Sigmoid colon (tissue), 7 donors: ENCODE measurements around the gene SPOCK2. TPM values are rescaled to one million over a fixed set of nuclear protein-coding genes. Genes with fewer than 3 reads are reported as not detected.

Source experiments
- DNase-seq: peaks from one replicate; pipeline ENCODE4 v3.0.0-alpha.2; 2019
- H3K27ac ChIP-seq, 4 donors: fragments of 200-600 bp; sonication (generic); one replicate each; pipeline ENCODE4 v1.5.1; 2016 to 2019; ENCODE audit warnings: mild to moderate bottlenecking in 1 of 4
- H3K27me3 ChIP-seq, 3 donors: fragments of 200-600 bp; sonication (generic); one replicate each; pipeline ENCODE4 v1.5.1; 2019; ENCODE audit warnings: mild to moderate bottlenecking in 1 of 3
- H3K36me3 ChIP-seq, 4 donors: fragments of 200-600 bp; sonication (generic); one replicate each; pipeline ENCODE4 v1.5.1; 2016 to 2019
- H3K4me1 ChIP-seq, 4 donors: fragments of 200-600 bp; sonication (generic); one replicate each; pipeline ENCODE4 v1.5.1; 2017 to 2019
- H3K4me3 ChIP-seq, 4 donors: fragments of 200-600 bp; sonication (generic); one replicate each; pipeline ENCODE4 v1.5.1; 2017 to 2019; ENCODE audit warnings: mild to moderate bottlenecking in 2 of 4, moderate library complexity in 1 of 4
- H3K9me3 ChIP-seq, 4 donors: fragments of 200-600 bp in 3 of 4; sonication (generic) in 3 of 4; one replicate each; pipeline versions ENCODE4 v1.5.1 to v1.6.1; 2013 to 2019
- CTCF ChIP-seq, 4 experiments: fragments of 450-650 bp in 3 of 4; fragments of 200-600 bp in 1 of 4; IDR thresholded peaks; one replicate each; pipeline ENCODE4 v1.5.1; 2016 to 2019; ENCODE audit warnings: antibody characterized with exemption in 4 of 4, mild to moderate bottlenecking in 3 of 4, moderate library complexity in 2 of 4
- EP300 ChIP-seq, 4 donors: sonication (generic); formaldehyde crosslinking; IDR thresholded peaks; one replicate each; pipeline ENCODE4 v1.6.1; 2017; ENCODE audit warnings: antibody characterized with exemption in 4 of 4
- POLR2A ChIP-seq, 2 donors: fragments of 450-650 bp; IDR thresholded peaks; one replicate each; pipeline ENCODE4 v1.6.1; 2016; ENCODE audit warnings: antibody characterized with exemption in 2 of 2, mild to moderate bottlenecking in 2 of 2, moderate library complexity in 2 of 2
- POLR2AphosphoS5 ChIP-seq, 4 donors: sonication (generic); formaldehyde crosslinking; IDR thresholded peaks; one replicate each; pipeline ENCODE4 v1.6.1; 2017; ENCODE audit warnings: antibody characterized with exemption in 4 of 4
- WGBS, 2 donors: extraction: QIAGEN DNeasy Blood & Tissue Kit; methylation state at CpG; one replicate each; pipeline ENCODE4 v1.1.7; 2013; 5-methylcytosine and 5-hydroxymethylcytosine counted together
- intact Hi-C: fragments of 100-400 bp; cut with DNase I; formaldehyde crosslinking; loops from one replicate; pipeline ENCODE4 v1.15.1; 2023
- polyA plus RNA-seq, 3 donors: library from polyadenylated mRNA; stranded (reverse); fragments of 200-250 nt; gene quantifications; one replicate each; pipeline ENCODE4 v1.2.3, GENCODE V29; 2013
- total RNA-seq, 4 donors: library from RNA; depleted of rRNA; stranded (reverse); fragments of >200 nt; gene quantifications; one replicate each; pipeline ENCODE4 v1.1.0, GENCODE V29; 2016
- donor health status: healthy with polysubstance abuse.
- donor health status: Bipolar disorder and iron deficiency.
- donor health status: healthy.

Gene SPOCK2
- total and polyA plus RNA-seq, 7 donors: 0.60 to 59.5 (median 7.8) TPM

- intact Hi-C loops: no loop called here
- Histone ChIP-seq H3K27me3 (no peaks in the 10 kb centered on the region), H3K9me3 (no peaks in the 10 kb centered on the region), H3K36me3 (no peaks in the 10 kb centered on the region), H3K4me1 (no peaks in the 10 kb centered on the region), H3K27ac (no peak overlapping the region), H3K4me3 (no peak overlapping the region)
- WGBS, 2 donors: 92 to 96% methylated on average over 9 of the region's 9 CpGs
- TF ChIP-seq CTCF (IDR thresholded peaks at IDR 0.05) (no peak), POLR2AphosphoS5 (IDR thresholded peaks at IDR 0.05) (no peak), EP300 (IDR thresholded peaks at IDR 0.05) (no peak), POLR2A (IDR thresholded peaks at IDR 0.05) (no peak)
- DNase-seq: no peak
Observed at GRCh38 chr10:72061930-72062329, 26.4 kb downstream of the SPOCK2 start.

GRCh38 chr10:72061491-72061890 is 26.9 kb downstream of the SPOCK2 start:
- Histone ChIP-seq H3K36me3 (no peaks in the 10 kb centered on the region), H3K4me1 (no peaks in the 10 kb centered on the region), H3K4me3 (no peak overlapping the region), H3K27me3 (no peaks in the 10 kb centered on the region), H3K27ac (no peak overlapping the region), H3K9me3 (no peaks in the 10 kb centered on the region)
- no peak for TF ChIP-seq CTCF (IDR thresholded peaks at IDR 0.05)
- TF ChIP-seq POLR2AphosphoS5 (IDR thresholded peaks at IDR 0.05): no peak
- WGBS, 2 donors: 88 to 89% methylated on average over 5 of the region's 5 CpGs
- no peak for DNase-seq
- intact Hi-C loops: no loop called here

GRCh38 chr10:72059843-72060822 is 28.2 kb downstream of the SPOCK2 start:
- no peak overlapping the region for H3K27ac ChIP-seq
- no peaks in the 10 kb centered on the region for H3K27me3 ChIP-seq
- H3K4me1 ChIP-seq: no peaks in the 10 kb centered on the region
- H3K4me3 ChIP-seq: no peak overlapping the region
- no peaks in the 10 kb centered on the region for H3K9me3 ChIP-seq
- DNase-seq: no peak
- 76 to 86% methylated on average over 19 of the region's 19 CpGs for WGBS, 2 donors
- no peaks in the 10 kb centered on the region for H3K36me3 ChIP-seq
- intact Hi-C loops: no loop called here
- no peak for TF ChIP-seq POLR2AphosphoS5 (IDR thresholded peaks at IDR 0.05)
- TF ChIP-seq CTCF (IDR thresholded peaks at IDR 0.05): no peak
- TF ChIP-seq POLR2A (IDR thresholded peaks at IDR 0.05): no peak
- TF ChIP-seq EP300 (IDR thresholded peaks at IDR 0.05): no peak

- WGBS, 2 donors: 62 to 72% methylated on average over 21 of the region's 21 CpGs
- H3K9me3 ChIP-seq: no peaks in the 10 kb centered on the region
- no peak overlapping the region for H3K27ac ChIP-seq
- no peak overlapping the region for H3K4me3 ChIP-seq
- H3K4me1 ChIP-seq: no peaks in the 10 kb centered on the region
- no peak for DNase-seq
- TF ChIP-seq POLR2AphosphoS5 (IDR thresholded peaks at IDR 0.05): no peak
- no peak for TF ChIP-seq EP300 (IDR thresholded peaks at IDR 0.05)
- no peak for TF ChIP-seq CTCF (IDR thresholded peaks at IDR 0.05)
- no peak for TF ChIP-seq POLR2A (IDR thresholded peaks at IDR 0.05)
- H3K36me3 ChIP-seq: no peaks in the 10 kb centered on the region
- intact Hi-C loops: no loop called here
- H3K27me3 ChIP-seq: no peaks in the 10 kb centered on the region
Observed at GRCh38 chr10:72058989-72059842, 29.1 kb downstream of the SPOCK2 start.
